ENCODE measurements around the gene TREM2.

DNA sequence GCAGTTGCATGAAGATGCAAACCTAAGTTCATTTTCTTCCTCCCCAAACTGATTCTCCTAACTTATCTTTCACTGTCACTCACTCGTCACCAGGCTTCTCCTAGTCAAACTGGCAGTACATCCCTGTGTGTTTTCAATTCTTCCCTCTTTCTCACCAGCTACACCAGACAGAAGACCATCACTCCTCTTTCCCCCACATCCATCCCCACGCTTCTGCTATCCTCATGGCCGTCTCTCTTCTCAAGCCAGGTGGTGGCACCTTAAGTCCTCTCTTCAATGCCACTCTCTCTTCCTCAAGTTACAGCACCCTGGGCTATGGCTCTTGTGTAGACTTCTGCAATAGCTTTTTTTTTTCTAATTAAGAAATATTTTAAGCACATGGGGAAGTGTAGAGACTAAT, 14.4 kb upstream of the TREM2 start:
- TF ChIP-seq, protein P1, sequence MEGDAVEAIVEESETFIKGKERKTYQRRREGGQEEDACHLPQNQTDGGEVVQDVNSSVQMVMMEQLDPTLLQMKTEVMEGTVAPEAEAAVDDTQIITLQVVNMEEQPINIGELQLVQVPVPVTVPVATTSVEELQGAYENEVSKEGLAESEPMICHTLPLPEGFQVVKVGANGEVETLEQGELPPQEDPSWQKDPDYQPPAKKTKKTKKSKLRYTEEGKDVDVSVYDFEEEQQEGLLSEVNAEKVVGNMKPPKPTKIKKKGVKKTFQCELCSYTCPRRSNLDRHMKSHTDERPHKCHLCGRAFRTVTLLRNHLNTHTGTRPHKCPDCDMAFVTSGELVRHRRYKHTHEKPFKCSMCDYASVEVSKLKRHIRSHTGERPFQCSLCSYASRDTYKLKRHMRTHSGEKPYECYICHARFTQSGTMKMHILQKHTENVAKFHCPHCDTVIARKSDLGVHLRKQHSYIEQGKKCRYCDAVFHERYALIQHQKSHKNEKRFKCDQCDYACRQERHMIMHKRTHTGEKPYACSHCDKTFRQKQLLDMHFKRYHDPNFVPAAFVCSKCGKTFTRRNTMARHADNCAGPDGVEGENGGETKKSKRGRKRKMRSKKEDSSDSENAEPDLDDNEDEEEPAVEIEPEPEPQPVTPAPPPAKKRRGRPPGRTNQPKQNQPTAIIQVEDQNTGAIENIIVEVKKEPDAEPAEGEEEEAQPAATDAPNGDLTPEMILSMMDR (IDR thresholded peaks at IDR 0.05; ENCODE audit: low read depth, low read length, poor library complexity, severe bottlenecking): no peak
- no peak for TF ChIP-seq EZH2phosphoT487 (IDR thresholded peaks at IDR 0.05; ENCODE audit: borderline replicate concordance, low read length)
